HCT116 (cell line): ENCODE data around the gene THAP3. TPM values are rescaled to one million over a fixed set of nuclear protein-coding genes. Genes with fewer than 3 reads are reported as not detected.

Experiments used
- ATAC-seq: fragments of 200-7000 bp; cut with Tn5 transposase; 2 replicates; pipeline ENCODE4 v1.9.1; 2020; ENCODE audit warnings: mild to moderate bottlenecking, moderate library complexity
- BruUV-seq: library from RNA; stranded (reverse); fragments of 400-500 nt; replicated peaks from 2 replicates; lab custom pipeline; 2021; lab: Mats Ljungman, UMichigan
- CTCF ChIA-PET: fragments of 300-600 bp; sonication (Branson Sonifier 250); formaldehyde crosslinking; loops from one replicate; lab custom pipeline; 2021; ENCODE audit warnings: antibody characterized with exemption; lab: Charles Lee
- POLR2A ChIA-PET: fragments of 300-600, 350-600 bp; sonication (Branson Sonifier 250); formaldehyde crosslinking; loops from one replicate; lab custom pipeline; 2021; ENCODE audit warnings: antibody characterized with exemption; lab: Charles Lee
- RAD21 ChIA-PET, 2 experiments: fragments of 300-600 bp; sonication (Branson Sonifier 250); formaldehyde crosslinking; loops; one replicate each; lab custom pipeline; 2023; ENCODE audit warnings: low total read pairs in 2 of 2; ENCODE audit not compliant: uncharacterized antibody in 2 of 2, unreplicated experiment in 2 of 2, low non-redundant PET in 1 of 2; lab: Charles Lee
- DNase-seq: peaks from one replicate; pipeline ENCODE4 v3.0.0-alpha.2; 2010; ENCODE audit warnings: low read depth, low spot score
- H2AFZ ChIP-seq: fragments of 200-600 bp; shearing (Covaris generic), sonication (generic); 2 replicates; pipeline ENCODE4 v1.6.1; 2017; ENCODE audit warnings: low read depth, mixed run types, mixed read lengths, antibody characterized with exemption, low read length; ENCODE audit not compliant: poor library complexity, severe bottlenecking
- H3K27ac ChIP-seq: 2 replicates; pipeline ENCODE4 v1.5.1; 2012; ENCODE audit warnings: low read depth, low read length
- H3K27me3 ChIP-seq: fragments of 200-600 bp; sonication (generic); 2 replicates; pipeline ENCODE4 v1.6.1; 2016; ENCODE audit warnings: mixed run types, low read length, mixed read lengths; ENCODE audit not compliant: insufficient read depth
- H3K36me3 ChIP-seq, 2 experiments: fragments of 200-500 bp in 1 of 2; fragments of 200-600 bp in 1 of 2; sonication (Bioruptor generic) in 1 of 2; sonication (generic) in 1 of 2; 2 replicates each; pipeline versions ENCODE4 v1.5.1 to v1.6.1; 2014 to 2016; ENCODE audit warnings: low read length in 2 of 2, inconsistent platforms in 1 of 2, mixed read lengths in 1 of 2, mixed run types in 1 of 2; ENCODE audit not compliant: insufficient read depth in 2 of 2, control insufficient read depth in 1 of 2
- H3K4me1 ChIP-seq, 2 experiments: fragments of 200-600 bp in 1 of 2; sonication (generic) in 1 of 2; 2 replicates each; pipeline versions ENCODE4 v1.5.1 to v1.6.1; 2012 to 2017; ENCODE audit warnings: low read length in 2 of 2, inconsistent platforms in 1 of 2, mild to moderate bottlenecking in 1 of 2, mixed read lengths in 1 of 2, mixed run types in 1 of 2, moderate library complexity in 1 of 2; ENCODE audit not compliant: insufficient read depth in 2 of 2, control insufficient read depth in 1 of 2
- H3K4me2 ChIP-seq: fragments of 200-600 bp; sonication (generic); 2 replicates; pipeline ENCODE4 v1.6.1; 2017; ENCODE audit warnings: mixed run types, low read length, mixed read lengths
- H3K4me3 ChIP-seq, 2 experiments: fragments of 200-600 bp in 1 of 2; sonication (generic) in 1 of 2; replicated peaks in 1 of 2; 2 replicates each; pipeline ENCODE4 v1.5.1; 2011 to 2016; ENCODE audit warnings: low read length in 2 of 2, control low read depth in 1 of 2, low read depth in 1 of 2, mild to moderate bottlenecking in 1 of 2, mixed read lengths in 1 of 2, mixed run types in 1 of 2
- H3K79me2 ChIP-seq: fragments of 200-600 bp; sonication (generic); 2 replicates; pipeline ENCODE4 v1.6.1; 2017; ENCODE audit warnings: mild to moderate bottlenecking, mixed run types, low read length, moderate library complexity, mixed read lengths; ENCODE audit not compliant: insufficient read depth
- H3K9ac ChIP-seq: fragments of 200-600 bp; sonication (generic); 2 replicates; pipeline ENCODE4 v1.6.1; 2016; ENCODE audit warnings: low read length, mixed read lengths
- H3K9me2 ChIP-seq: fragments of 200-600 bp; sonication (generic), shearing (Covaris generic); 2 replicates; pipeline ENCODE4 v1.6.1; 2017; ENCODE audit warnings: mixed run types, mild to moderate bottlenecking, moderate library complexity; ENCODE audit not compliant: insufficient read depth
- H3K9me3 ChIP-seq, 2 experiments: fragments of 200-500 bp in 1 of 2; fragments of 200-600 bp in 1 of 2; sonication (Bioruptor generic) in 1 of 2; sonication (generic) in 1 of 2; 2 replicates each; pipeline ENCODE4 v1.6.1; 2014 to 2017; ENCODE audit warnings: low read length in 2 of 2, mixed read lengths in 2 of 2, inconsistent platforms in 1 of 2, low read depth in 1 of 2, mild to moderate bottlenecking in 1 of 2, mixed run types in 1 of 2, moderate library complexity in 1 of 2; ENCODE audit not compliant: control insufficient read depth in 1 of 2, insufficient read depth in 1 of 2
- H4K20me1 ChIP-seq: fragments of 200-600 bp; sonication (generic), shearing (Covaris generic); 2 replicates; pipeline ENCODE4 v1.6.1; 2017; ENCODE audit warnings: mixed run types, mild to moderate bottlenecking, moderate library complexity; ENCODE audit not compliant: insufficient read depth
- CBX3 ChIP-seq: IDR thresholded peaks from 2 replicates; pipeline ENCODE4 v1.6.1; 2012; ENCODE audit warnings: low read depth
- CEBPB ChIP-seq: IDR thresholded peaks from 2 replicates; pipeline ENCODE4 v1.6.1; 2012; ENCODE audit warnings: low read depth
- EGR1 ChIP-seq: IDR thresholded peaks from 2 replicates; pipeline ENCODE4 v1.6.1; 2012; ENCODE audit warnings: low read depth
- EZH2phosphoT487 ChIP-seq: fragments of 200-600 bp; IDR thresholded peaks from 2 replicates; pipeline ENCODE4 v1.6.1; 2018; ENCODE audit warnings: antibody characterized with exemption, borderline replicate concordance
- JUND ChIP-seq: IDR thresholded peaks from 2 replicates; pipeline ENCODE4 v1.6.1; 2012
- POLR2A ChIP-seq: IDR thresholded peaks from 2 replicates; pipeline ENCODE4 v1.7.0; 2011; ENCODE audit warnings: borderline replicate concordance; ENCODE audit not compliant: insufficient read depth, insufficient read length; ENCODE audit errors: extremely low read depth
- POLR2AphosphoS5 ChIP-seq: IDR thresholded peaks from 2 replicates; pipeline ENCODE4 v1.6.1; 2011; ENCODE audit warnings: mild to moderate bottlenecking, low read depth, low read length, moderate library complexity
- RAD21 ChIP-seq: IDR thresholded peaks from 2 replicates; pipeline ENCODE4 v1.6.1; 2012; ENCODE audit warnings: low read depth, mild to moderate bottlenecking
- SIN3A ChIP-seq: IDR thresholded peaks from 2 replicates; pipeline ENCODE4 v1.6.1; 2012; ENCODE audit warnings: low read depth
- SP1 ChIP-seq: IDR thresholded peaks from 2 replicates; pipeline ENCODE4 v1.6.1; 2012; ENCODE audit warnings: low read depth
- SRF ChIP-seq: IDR thresholded peaks from 2 replicates; pipeline ENCODE4 v1.6.1; 2012; ENCODE audit warnings: low read depth
- TCF7L2 ChIP-seq: IDR thresholded peaks from 2 replicates; pipeline ENCODE4 v1.7.0; 2011; ENCODE audit warnings: borderline replicate concordance, inconsistent platforms; ENCODE audit not compliant: insufficient read depth, insufficient read length; ENCODE audit errors: extremely low read depth
- YY1 ChIP-seq: IDR thresholded peaks from 2 replicates; pipeline ENCODE4 v1.6.1; 2011; ENCODE audit warnings: low read length, low read depth, moderate library complexity, mild to moderate bottlenecking; ENCODE audit not compliant: insufficient replicate concordance; ENCODE audit errors: extremely low read depth
- ZFX ChIP-seq: fragments of 450-650 bp; IDR thresholded peaks from 2 replicates; pipeline ENCODE4 v1.6.1; 2017
- ZNF274 ChIP-seq: fragments of 200-500 bp; sonication (Bioruptor generic); IDR thresholded peaks from 2 replicates; pipeline ENCODE4 v1.6.1; 2014; ENCODE audit warnings: mild to moderate bottlenecking, low read depth, low read length, inconsistent platforms
- intact Hi-C: fragments of 100-400 bp; cut with micrococcal nuclease; formaldehyde crosslinking; loops from 2 replicates; pipeline ENCODE4 v1.10.0; 2022
- total RNA-seq: library from RNA; stranded (reverse); gene quantifications from one replicate; pipeline ENCODE4 v1.2.1, GENCODE V29; 2021; ENCODE audit not compliant: unreplicated experiment
- TF ChIP-seq, protein P1 (sequence below): IDR thresholded peaks from 2 replicates; pipeline ENCODE4 v1.6.1; 2012
- TF ChIP-seq, protein P2 (sequence below): IDR thresholded peaks from 2 replicates; pipeline ENCODE4 v1.6.1; 2011; ENCODE audit warnings: mild to moderate bottlenecking, low read length, moderate library complexity; ENCODE audit not compliant: insufficient replicate concordance; ENCODE audit errors: extremely low read depth
- TF ChIP-seq, protein P3 (sequence below): IDR thresholded peaks from 2 replicates; pipeline ENCODE4 v1.6.1; 2012; ENCODE audit warnings: low read depth
- TF ChIP-seq, protein P4 (sequence below): IDR thresholded peaks from 2 replicates; pipeline ENCODE4 v1.6.1; 2012
- TF ChIP-seq, protein P5 (sequence below), 3 experiments: fragments of 200-600 bp in 1 of 3; sonication (generic) in 1 of 3; IDR thresholded peaks in 2 of 3; conservative IDR thresholded peaks in 1 of 3; 2 replicates each; pipeline ENCODE4 v1.5.1; 2012 to 2017; ENCODE audit warnings: low read depth in 2 of 3, low read length in 2 of 3, antibody characterized with exemption in 1 of 3, borderline replicate concordance in 1 of 3, control low read depth in 1 of 3, mild to moderate bottlenecking in 1 of 3, mixed read lengths in 1 of 3, mixed run types in 1 of 3, moderate library complexity in 1 of 3; ENCODE audit not compliant: insufficient read depth in 1 of 3

The THAP3 gene
- total RNA-seq, 1 experiment from 2014 or later: 23.1 TPM

DNA sequence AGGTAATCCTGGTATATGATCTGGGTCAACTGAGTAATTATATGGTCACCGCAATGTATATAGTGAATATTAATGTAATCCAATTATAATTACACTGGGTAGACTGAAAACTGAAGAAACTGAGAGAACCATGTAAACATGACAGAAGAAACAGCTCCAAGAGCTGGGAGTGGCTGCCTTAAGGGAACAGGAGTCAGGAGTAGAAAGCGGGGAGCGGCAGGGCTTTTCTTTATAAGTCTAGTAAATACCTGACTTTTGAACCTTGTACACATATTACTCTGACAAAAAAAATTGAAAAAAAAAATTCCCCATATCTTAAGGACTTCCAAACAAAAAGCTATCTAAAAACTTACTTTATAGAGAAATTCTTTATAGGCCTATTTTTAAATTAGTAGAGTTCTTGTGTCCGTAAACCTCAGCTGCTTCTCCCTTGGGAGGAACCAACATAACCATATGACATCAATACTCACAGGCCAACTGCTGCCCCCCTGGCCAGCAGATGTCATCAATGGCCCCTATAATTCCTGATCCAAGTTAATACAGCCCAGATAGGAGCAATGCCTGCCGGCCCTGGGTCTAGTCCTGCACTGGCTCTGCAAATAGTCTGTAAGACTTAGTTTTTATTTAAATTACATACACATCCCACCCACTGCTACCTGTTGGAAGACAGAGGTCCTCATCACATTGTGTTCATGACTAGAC, 33.8 kb downstream of the THAP3 start:
- RAD21 ChIA-PET: no interaction called here
- TF ChIP-seq POLR2AphosphoS5: no peak
- no peak for TF ChIP-seq POLR2A
- TF ChIP-seq ZNF274: no peak
- no peak for TF ChIP-seq EZH2phosphoT487
- TF ChIP-seq TCF7L2: no peak
- no peak for TF ChIP-seq SRF
- TF ChIP-seq EGR1: no peak
- TF ChIP-seq, protein P1, sequence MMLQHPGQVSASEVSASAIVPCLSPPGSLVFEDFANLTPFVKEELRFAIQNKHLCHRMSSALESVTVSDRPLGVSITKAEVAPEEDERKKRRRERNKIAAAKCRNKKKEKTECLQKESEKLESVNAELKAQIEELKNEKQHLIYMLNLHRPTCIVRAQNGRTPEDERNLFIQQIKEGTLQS: no peak
- no peak for TF ChIP-seq SIN3A
- TF ChIP-seq, protein P2, sequence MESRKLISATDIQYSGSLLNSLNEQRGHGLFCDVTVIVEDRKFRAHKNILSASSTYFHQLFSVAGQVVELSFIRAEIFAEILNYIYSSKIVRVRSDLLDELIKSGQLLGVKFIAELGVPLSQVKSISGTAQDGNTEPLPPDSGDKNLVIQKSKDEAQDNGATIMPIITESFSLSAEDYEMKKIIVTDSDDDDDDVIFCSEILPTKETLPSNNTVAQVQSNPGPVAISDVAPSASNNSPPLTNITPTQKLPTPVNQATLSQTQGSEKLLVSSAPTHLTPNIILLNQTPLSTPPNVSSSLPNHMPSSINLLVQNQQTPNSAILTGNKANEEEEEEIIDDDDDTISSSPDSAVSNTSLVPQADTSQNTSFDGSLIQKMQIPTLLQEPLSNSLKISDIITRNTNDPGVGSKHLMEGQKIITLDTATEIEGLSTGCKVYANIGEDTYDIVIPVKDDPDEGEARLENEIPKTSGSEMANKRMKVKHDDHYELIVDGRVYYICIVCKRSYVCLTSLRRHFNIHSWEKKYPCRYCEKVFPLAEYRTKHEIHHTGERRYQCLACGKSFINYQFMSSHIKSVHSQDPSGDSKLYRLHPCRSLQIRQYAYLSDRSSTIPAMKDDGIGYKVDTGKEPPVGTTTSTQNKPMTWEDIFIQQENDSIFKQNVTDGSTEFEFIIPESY: no peak
- TF ChIP-seq, protein P3, sequence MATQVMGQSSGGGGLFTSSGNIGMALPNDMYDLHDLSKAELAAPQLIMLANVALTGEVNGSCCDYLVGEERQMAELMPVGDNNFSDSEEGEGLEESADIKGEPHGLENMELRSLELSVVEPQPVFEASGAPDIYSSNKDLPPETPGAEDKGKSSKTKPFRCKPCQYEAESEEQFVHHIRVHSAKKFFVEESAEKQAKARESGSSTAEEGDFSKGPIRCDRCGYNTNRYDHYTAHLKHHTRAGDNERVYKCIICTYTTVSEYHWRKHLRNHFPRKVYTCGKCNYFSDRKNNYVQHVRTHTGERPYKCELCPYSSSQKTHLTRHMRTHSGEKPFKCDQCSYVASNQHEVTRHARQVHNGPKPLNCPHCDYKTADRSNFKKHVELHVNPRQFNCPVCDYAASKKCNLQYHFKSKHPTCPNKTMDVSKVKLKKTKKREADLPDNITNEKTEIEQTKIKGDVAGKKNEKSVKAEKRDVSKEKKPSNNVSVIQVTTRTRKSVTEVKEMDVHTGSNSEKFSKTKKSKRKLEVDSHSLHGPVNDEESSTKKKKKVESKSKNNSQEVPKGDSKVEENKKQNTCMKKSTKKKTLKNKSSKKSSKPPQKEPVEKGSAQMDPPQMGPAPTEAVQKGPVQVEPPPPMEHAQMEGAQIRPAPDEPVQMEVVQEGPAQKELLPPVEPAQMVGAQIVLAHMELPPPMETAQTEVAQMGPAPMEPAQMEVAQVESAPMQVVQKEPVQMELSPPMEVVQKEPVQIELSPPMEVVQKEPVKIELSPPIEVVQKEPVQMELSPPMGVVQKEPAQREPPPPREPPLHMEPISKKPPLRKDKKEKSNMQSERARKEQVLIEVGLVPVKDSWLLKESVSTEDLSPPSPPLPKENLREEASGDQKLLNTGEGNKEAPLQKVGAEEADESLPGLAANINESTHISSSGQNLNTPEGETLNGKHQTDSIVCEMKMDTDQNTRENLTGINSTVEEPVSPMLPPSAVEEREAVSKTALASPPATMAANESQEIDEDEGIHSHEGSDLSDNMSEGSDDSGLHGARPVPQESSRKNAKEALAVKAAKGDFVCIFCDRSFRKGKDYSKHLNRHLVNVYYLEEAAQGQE: no peak
- TF ChIP-seq ZFX: no peak
- TF ChIP-seq SP1: no peak
- TF ChIP-seq CEBPB: no peak
- TF ChIP-seq JUND: no peak
- TF ChIP-seq YY1: no peak
- TF ChIP-seq CBX3: no peak
- no peak for TF ChIP-seq RAD21
- TF ChIP-seq, protein P4, sequence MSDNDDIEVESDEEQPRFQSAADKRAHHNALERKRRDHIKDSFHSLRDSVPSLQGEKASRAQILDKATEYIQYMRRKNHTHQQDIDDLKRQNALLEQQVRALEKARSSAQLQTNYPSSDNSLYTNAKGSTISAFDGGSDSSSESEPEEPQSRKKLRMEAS: no peak
- TF ChIP-seq, protein P5, sequence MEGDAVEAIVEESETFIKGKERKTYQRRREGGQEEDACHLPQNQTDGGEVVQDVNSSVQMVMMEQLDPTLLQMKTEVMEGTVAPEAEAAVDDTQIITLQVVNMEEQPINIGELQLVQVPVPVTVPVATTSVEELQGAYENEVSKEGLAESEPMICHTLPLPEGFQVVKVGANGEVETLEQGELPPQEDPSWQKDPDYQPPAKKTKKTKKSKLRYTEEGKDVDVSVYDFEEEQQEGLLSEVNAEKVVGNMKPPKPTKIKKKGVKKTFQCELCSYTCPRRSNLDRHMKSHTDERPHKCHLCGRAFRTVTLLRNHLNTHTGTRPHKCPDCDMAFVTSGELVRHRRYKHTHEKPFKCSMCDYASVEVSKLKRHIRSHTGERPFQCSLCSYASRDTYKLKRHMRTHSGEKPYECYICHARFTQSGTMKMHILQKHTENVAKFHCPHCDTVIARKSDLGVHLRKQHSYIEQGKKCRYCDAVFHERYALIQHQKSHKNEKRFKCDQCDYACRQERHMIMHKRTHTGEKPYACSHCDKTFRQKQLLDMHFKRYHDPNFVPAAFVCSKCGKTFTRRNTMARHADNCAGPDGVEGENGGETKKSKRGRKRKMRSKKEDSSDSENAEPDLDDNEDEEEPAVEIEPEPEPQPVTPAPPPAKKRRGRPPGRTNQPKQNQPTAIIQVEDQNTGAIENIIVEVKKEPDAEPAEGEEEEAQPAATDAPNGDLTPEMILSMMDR (IDR thresholded peaks at IDR 0.05 in 2 of 3, conservative IDR thresholded peaks at IDR 0.05 in 1 of 3; ENCODE audit: borderline replicate concordance in 1 of 3, insufficient read depth in 1 of 3, low read depth in 2 of 3, low read length in 2 of 3): no peak
- no peaks in the 10 kb centered on the region; the same call in 1 of the 2 replicates for H4K20me1 ChIP-seq
- no peaks in the 10 kb centered on the region for H3K27me3 ChIP-seq
- H3K4me1 ChIP-seq: no peaks in the 10 kb centered on the region; a peak in 1 of 4 replicates
- ATAC-seq (no peak), DNase-seq (no peak)
- peaks cover 6 to 16% of the 10 kb centered on the region in 2 experiments for H3K36me3 ChIP-seq
- intact Hi-C loops: no loop called here
- no peak overlapping the region for H3K27ac ChIP-seq
- POLR2A ChIA-PET: no interaction called here
- no TSS peak for BruUV-seq
- no peaks in the 10 kb centered on the region for H3K9me2 ChIP-seq
- no peak overlapping the region for H2AFZ ChIP-seq
- H3K9ac ChIP-seq: no peak overlapping the region
- peaks cover 55% of the 10 kb centered on the region for H3K79me2 ChIP-seq
- H3K4me2 ChIP-seq: no peak overlapping the region
- CTCF ChIA-PET: no interaction called here
- H3K4me3 ChIP-seq: no peak overlapping the region
- H3K9me3 ChIP-seq: no peaks in the 10 kb centered on the region
